NCI-H2081 treated with DMSO at 0.1 percent for 48 hours (cell line): Measurements from ENCODE around the gene TRAF3IP1.

ENCODE experiments used
- DNase-seq: peaks from one replicate; lab custom pipeline; 2025; lab: John Stamatoyannopoulos, UW

TRAF3IP1 gene

DNA sequence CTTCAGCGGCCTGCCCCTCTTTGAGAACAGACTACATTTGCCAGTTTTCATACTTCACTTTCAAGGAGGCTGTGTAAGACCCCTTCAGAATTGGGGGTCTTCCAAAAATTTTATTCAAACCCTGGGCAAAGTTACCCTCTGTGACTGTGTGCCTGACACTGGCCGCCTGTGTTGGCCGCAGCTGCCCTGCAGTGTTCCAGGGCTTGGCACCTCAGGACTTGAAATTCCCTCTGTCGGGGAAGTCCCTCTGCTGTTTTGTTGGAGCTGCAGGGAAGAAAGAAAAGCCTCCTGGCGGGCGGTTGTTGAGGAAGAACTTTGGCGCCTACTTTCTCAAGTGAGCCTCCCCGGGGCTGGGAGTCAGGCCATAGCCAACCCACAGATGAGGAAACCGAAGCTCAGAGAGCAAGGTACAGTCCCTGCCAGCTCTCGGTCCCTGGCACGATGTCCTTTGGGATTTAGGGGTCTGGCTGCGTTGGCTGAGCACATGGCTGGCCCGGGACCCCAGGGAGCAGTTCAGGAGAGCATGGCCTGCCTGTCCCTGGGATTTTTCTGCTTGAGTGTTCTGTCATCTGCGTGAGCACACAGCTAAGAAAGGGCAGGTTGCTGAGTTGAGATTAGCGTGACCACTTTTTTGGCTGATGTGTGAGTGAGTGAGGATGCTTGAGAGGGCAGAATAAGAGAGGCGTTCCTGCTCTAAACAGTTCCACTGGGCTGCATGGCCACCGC, 88.5 kb downstream of the TRAF3IP1 start:
- DNase-seq = no peak

DNA sequence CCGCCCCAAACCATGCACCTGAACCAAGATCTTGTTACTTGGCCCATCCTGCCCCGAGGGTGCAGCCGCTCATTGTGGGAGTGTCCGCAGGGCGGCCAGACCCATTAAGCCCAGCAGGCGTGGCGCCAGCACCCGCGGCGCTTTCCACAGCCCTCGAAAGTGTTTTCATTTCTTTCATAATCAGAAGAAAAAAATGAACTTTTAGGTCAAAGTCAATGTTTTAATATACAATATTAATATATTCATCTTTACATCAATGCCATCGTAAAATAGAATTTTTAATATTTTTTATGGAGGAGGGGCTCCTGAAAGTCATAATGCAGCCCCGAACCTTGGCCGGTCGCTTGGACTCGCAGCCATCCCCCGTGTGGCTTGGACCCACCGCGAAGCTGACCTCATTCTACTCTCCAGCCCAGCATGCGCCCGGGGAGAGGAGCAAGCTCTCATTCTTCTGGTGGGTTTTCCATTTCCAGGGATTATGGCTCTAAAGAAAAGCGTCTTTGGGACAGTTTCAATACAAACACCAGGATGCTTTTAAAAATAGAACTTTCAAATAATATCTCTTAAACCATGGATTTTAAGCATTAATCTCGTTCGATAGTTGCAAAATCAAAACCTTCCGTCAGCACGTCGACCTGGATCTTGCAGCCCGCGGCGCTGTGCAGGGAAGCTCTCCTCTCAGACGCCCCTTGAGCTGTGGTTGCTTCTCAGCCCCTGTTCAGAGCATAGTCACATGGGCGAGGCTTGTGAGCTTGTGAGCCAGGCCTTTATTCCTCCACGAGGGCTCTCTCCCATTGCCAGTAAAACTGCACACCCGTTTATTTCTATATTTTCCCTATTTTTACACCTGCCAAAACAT, 89.3 kb downstream of the TRAF3IP1 start:
- no peak for DNase-seq

DNA sequence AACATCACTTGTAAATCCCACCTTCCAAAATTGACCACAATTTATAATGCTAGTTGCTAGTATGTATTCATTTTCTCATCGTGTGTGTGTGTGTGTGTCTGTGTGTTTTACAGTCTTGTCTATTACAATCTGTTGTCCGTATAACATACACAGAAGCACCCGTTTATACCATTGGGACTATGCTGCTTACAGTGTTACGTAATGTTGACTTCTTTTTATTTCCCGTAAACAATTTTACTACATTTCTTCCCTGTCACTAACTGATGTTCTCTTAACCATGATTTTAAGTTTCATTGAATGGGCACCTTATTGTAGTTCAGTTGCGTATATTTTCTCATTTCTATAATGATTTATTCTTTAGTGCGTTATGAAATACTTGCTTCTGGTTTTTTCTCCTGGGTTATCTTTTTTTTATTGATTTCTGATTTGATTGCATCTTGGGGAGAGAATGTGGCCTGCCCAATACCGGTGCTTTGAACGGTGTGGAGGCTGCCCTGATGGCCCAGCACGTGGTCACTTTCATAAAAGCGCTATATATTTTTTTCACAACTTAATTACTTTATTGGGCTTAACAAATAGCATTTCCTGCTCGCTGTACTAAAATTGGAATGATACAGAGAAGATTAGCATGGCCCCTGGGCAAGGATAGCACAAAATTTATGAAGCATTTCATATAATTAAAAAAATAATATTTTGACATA, 91.9 kb downstream of the TRAF3IP1 start:
- no peak for DNase-seq

DNA sequence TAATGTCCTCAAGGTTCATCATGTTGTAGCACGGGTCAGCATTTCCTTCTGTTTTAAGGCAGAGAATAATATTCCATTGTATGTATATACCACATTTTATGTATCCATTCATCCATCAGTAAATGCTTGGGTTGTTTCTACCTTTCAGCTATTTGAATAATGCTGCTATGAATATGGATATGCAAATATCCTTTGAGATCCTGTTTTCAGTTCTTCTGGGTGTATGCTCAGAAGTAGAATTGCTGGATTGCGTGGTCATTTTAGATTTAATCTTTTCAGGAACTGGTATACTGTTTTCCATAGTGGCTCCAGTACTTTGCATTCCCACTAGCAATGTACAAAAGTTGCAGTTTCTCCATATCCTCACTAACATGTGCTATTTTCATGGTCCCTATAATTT, 93.0 kb downstream of the TRAF3IP1 start:
- DNase-seq = no peak

DNA sequence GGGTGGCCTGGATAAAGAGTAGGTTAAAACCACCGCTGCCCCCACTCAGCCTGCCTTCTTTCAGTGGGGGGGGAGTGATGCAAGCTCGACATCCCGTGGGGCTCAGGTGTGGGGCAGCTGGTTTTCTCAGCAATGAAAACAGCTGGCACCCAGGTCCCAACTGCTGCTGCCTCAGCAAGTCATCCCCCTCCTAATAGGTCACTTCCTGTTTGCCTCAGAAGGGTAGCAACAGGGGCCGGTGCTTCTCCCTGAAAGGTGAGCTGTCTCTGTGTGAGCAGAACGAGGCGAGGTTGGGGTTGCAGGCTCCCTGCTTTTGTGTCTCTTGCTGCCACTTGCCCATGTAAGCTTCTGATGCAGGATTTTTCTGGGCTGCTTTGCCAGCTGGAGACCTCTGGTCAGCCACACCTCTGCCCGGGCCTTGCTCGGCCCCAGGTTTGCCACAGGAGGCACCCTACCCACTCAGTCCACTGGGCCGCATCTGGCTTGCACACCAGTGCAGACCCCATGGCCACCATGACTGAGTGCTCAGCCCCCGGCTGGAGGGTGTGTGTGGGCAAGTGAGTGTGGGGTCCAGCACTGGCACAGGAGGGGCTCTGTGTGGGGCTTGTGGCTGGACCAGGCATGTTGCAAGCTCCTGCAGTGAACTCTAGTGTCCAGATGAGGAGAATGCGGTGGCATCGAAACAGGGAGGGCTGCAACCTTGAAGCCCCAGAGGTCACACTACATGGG, 94.9 kb downstream of the TRAF3IP1 start:
- DNase-seq = no peak

DNA sequence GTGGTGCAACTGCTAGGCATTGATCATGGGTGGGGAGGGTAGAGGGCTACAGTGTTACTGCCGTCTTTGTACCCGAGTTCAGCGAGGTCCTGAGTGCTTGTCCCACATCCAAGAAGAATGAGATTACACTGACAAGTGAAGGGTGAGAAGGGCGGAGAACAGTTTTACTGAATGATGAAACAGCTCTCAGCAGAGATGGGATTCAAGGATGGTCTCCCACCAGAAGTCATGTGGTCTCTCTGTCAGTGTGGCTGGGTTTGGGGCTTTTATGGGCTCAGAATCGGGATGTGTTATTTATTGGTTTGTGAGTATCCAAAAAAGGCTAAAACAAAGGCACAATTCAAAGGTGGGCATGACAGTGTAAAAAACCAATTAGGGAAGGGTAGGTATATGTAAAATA, 95.6 kb downstream of the TRAF3IP1 start:
- no peak for DNase-seq

DNA sequence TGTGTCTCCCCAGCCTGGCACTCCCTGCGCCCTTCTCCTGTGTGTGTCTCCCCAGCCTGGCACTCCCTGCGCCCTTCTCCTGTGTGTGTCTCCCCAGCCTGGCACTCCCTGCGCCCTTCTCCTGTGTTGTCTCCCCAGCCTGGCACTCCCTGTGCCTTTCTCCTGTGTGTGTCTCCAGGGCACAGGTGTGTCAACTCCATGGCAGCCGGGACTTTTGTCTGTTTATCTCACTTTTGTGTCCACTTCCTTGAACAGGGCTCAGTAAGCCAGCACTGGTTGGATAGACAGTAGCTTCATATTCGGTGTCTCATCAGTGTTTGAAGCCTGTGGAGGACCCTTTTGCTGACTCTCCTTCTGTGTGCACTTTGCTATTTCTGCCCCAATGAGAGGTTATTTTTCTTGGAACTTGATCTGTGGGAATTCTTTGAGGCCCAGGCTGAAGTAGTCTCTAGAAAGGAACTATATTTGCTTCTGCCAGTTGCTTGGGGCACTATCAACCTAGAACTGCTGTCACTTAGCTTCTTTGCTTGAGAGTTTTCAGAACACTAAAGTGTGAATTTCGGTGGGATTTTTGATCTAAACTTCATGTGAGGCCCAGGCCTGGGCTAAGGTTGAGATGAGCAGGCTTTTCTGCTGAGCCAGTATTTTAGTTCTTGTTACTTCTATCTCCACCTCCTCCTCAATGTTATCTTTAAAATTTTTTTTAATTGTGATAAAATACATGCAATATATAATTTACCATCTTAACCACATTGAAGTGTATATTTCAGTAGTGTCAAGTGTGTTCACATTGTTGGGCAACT, 98.1 kb downstream of the TRAF3IP1 start:
- DNase-seq = no peak

DNA sequence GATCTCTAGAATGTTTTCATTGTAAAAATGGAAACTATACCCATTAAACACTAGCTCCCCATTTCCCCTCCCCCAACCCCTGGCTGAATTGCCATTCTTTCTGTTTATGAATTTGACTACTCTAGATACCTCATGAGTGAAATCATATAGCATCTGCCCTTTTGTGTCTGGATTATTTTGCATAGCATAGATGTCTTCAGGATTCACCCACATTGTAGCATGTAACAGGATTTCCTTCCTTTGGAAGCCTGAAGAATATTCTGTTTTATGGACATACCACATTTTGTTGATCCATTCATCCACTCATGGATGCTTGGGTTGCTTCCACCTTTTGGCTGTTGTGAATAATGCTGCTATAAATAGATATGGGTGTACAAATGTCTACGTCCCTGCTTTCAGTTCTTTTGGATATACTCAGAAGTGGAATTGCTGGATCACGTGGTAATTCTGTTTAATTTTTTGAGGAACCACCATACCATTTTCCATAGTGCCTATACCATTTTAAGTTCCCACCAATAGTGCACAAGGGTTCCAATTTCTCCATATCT, 98.8 kb downstream of the TRAF3IP1 start:
- DNase-seq = no peak

DNA sequence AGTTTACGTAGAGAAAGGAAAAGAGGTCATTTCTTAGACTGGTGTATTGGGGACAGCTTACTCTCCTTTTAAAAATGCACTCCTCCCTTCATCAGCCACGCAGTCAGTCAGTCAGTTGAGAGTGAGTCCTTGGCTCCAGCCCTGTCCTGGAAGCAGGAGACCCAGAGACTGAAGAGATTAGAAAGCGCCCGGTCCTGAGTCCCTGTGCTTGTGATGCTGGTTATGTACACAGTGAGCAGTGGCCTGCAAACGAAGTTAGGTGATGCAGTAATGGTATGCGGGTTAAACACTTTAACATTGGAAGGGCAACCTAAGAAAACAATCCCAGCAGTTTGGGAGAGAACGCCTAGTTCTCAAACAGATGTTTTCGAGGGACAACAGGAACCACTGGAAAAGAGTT, 100.1 kb downstream of the TRAF3IP1 start:
- no peak for DNase-seq

DNA sequence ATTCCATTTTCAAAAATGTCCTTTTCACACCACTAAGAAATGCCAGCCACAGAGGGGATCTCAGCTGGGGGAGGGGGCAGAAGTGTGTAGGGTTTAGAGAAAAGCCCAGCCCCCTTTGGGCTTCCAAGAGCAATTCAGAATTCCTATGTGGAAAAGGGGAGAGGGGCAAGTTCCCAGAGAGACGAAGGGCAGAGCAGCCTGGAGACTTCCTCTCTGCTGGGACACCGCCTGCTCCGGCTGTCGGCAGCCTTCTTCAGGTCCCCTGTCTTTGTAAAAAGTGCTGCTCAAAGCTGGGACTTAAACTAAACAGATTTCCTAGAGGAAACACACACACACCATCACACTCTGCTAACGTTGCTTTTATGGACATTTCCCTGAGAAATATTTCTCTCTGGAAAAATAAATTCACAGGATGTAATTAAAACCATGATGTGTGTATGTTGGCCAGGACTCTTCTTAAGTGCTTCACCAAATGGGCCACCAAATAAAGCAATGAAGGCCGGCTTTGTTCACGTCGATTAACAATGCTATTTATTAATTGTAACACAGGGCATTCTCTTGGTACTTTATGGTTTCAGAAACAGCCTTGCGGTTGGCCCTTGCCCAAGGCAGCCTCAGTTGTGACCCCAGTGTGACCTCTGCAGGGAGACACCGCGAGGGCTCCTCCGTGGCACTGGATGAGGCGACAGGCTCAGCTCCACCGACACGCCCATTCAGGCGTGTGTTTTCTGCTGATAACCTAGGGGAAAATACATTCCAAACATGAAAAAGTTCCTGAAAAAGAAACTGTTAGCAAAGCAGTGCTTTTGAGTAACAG, 100.8 kb downstream of the TRAF3IP1 start:
- no peak for DNase-seq

DNA sequence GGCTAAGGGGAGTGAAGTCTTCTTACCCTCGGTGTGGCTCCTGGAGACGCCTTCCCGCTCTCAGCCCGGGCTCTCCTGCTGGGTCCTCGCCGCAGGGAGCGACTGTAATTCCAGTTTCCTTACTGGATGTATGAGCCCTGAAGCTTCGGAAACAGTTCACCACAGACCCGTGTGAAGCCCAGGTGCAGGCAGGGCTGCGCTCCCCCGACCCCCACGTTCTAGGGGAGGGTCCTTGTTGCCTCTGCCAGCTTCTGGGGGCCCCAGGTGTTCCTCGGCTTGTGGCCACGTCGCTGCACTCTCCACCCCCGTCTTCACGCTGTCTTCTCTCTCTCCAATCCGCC, 101.3 kb downstream of the TRAF3IP1 start:
- DNase-seq = no peak

DNA sequence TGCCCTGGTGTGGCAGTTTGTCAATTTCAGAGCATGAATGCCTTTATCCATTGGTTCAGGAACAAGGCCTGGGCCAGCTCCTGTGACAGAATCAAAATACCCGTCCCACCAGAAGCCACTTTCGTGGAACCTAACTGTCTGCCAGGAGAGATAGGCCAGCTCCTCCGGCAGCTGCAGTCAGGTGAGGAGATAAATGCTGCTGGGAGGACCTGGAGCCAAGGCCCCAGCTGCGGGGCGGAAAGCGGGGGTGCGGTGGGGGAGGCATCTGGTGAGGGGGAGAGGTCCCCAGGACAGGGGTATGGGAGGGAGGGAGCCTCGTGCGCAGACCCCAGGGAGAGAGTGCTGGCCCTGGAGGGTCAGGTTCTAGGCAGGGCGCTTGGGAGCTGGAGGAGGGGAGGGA, 102.0 kb downstream of the TRAF3IP1 start:
- no peak for DNase-seq

DNA sequence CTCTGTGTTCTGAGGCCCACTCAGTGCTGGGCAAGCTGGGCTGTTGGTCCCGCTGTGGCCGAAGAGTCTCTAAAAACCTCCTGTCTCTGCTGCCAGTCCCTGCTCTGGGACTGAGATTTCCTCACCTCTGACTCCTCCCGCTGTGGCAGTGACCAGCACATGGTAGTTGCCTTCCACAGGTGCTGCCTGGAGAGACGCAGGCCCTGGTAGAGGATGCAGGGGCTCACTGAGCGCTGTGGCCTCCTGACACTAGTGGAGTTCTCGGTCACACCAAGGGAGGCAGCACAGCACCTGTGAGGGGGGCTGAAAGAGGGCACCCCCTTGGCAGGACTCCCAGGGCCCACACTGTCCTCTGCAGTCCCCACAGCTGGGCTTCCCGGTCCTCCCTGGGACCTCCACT, 102.6 kb downstream of the TRAF3IP1 start:
- DNase-seq = no peak

DNA sequence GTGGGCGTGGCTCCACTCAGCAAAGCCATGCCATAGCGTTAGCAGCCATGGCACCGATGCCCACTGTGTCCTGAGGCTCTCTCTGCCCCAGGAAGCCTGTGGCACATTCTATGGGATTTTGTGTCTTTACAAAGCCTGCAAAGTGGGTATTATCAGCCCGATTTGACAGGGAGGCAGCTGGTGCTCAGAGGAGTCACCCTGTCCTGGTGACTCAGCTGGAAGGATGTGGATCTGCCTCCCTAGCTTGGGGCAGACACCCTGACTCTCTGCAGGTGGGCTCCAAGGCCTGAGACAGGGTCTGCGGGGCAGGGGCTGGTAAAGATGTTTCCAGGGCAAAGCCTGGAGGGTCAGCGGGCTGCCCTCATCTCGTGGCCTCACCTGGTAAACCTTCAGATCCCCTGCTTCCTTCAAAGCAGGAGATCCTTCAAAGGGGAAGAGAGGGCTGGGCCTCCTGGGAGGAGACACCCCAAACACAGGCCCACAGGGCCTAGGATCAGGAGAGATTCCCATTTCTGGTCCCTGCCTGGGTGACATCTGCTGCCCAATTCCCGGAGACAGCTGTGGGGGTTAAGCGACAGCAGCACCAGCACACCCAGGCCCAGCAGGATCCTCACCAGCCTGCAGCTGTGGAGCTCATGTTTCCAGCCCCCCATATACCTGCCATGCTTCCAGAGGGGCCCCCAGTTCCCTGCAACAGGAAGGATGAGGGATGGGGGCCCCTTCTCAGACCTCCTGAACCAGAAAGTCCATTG, 103.4 kb downstream of the TRAF3IP1 start:
- DNase-seq = no peak

DNA sequence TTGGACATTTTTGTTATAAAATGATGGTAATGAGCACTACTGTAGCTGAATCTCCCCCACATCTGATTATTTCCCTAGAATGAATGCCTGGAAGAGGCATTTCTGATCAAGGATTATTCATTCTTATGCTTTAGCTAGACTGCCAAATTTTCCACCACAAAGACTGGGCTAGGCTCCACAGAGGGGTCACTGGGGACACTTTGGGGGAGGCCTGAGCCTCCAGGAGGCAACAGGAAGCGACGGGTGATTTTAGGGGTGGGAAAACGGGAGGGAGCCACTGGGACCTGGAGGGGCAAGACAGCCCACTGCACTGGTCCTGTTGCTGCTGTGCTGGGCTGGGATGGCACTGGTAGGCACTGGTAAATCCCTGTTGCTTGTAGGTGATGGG, 104.0 kb downstream of the TRAF3IP1 start:
- DNase-seq = no peak

DNA sequence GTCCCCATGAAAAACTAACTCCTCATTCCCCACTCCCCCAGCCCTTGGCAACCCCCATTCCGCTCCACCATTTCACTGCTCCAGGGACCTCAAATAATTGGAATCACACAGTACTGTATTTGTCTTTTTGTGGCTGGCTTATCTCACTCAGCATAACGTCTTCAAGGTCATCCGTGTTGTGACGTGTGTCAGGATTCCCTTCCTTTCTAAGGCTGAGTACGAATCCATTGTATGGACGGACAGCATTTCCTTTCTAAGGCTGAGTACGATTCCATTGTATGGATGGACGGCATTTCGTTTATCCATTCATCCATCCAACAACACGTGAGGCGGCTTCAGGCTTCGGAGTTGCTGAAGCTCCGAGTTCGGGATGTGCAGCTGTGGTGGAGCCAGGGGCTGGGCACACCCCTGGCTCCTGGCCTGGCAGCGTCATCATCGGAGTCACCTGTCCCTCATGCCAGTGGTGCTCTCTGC, 105.2 kb downstream of the TRAF3IP1 start:
- DNase-seq = no peak

DNA sequence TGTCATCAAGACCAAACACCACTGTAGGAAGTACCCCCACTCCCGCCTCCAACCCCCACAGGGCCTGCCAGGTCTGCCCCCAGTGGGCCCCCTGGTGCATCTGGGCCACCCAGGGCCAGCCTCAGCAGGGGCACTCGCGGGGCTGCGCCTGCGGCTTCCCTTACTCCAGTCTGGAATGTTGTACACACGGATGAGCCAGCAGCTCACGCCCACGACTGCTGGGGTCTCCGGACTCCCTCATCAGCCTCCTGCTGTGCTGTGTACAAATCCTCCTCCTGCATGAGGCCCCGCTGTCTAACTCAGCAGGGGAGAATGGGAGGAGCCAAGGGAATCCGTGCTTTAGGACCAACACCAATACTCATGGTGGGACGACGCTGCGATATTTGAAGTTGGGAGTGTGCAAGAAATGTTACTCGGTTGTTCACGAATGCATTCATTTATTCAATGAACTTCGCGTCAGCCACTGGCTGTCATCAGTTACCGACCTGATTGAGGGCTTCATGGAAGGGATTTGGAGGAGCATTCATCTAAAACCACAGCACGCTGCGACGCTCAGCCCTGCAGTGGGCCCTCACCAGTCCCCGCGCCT, 105.8 kb downstream of the TRAF3IP1 start:
- peak; percentile 10 for DNase-seq

DNA sequence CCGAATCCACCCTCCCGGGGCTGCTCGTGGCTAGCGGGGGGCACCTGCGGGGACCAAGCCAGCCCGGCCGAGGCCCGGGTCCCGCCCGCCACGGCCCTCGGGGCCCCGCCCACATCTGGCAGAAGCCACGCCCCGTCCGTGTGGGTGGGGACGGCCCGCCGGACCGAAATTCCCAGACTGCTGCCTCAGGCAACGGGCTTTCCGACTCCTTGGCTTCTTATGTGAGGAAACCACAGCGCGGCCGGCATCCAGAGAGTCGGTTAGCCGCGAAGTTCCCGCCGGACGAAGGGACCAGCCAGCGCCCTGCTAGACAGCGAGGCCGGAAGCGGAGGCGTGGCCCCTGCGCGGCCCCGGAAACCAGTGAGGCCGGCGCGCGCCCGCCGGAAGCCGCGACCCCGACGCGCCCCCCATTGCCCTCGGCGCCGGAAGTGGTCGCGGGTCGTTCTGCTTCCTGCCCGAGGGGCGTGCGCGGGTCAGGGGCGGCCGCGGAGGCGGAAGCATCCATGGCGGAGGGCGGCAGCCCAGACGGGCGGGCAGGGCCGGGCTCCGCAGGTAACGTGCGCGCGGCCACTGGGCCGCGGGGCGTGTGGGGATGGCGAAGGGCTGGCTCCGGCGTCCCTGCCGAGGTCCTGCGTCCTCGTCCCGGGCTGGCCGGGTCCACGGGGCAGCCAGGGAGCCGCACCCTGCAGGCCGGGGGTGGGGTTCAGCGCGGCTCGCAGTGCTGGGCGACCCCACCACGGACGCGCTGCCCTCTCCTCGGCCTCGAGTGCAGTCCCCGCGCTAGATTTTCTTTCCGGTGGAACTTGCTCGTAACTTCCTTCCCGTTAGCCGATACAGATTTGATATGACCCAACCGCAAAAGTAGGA, 106.5 kb downstream of the TRAF3IP1 start, which contains the start of gene ASB1:
Gene ASB1 (plus strand): TSS at position 360 of the 867 bp plus-strand sequence. CDS start 144 bp downstream, at position 504.
- peak; percentile 11 for DNase-seq
